Activated naive CD4-positive, alpha-beta T cell treated with Interleukin-2 at 50 U/mL for 16 hours (primary cell): ENCODE results near the gene TWF1.
"Not testable (repeated sequence)": the region's sequence is repeated elsewhere in the genome, so short reads cannot be mapped to it uniquely, and the experiment has no call there.

ENCODE experiments used
- DNase-seq: peaks from one replicate; pipeline ENCODE4 v3.0.0-alpha.2; 2020

TWF1 gene

GRCh38 chr12:43797561-43798217, 8.4 kb downstream of the TWF1 start:
- no peak for DNase-seq

- no peak for DNase-seq
Observed at GRCh38 chr12:43795716-43796280, 10.3 kb downstream of the TWF1 start.

- DNase-seq, result no peak
Observed at GRCh38 chr12:43789941-43790340, 16.2 kb downstream of the TWF1 start.

GRCh38 chr12:43786899-43787693, 19.0 kb downstream of the TWF1 start:
- DNase-seq, result no peak

GRCh38 chr12:43776498-43776897, 29.6 kb downstream of the TWF1 start:
- no peak for DNase-seq

- DNase-seq, result no peak
Observed at GRCh38 chr12:43766291-43766690, 39.8 kb downstream of the TWF1 start.

GRCh38 chr12:43764528-43764927, 41.6 kb downstream of the TWF1 start:
- no peak for DNase-seq

GRCh38 chr12:43763769-43764168, 42.3 kb downstream of the TWF1 start:
- DNase-seq, result no peak

GRCh38 chr12:43762596-43762995, 43.5 kb downstream of the TWF1 start:
- no peak for DNase-seq

GRCh38 chr12:43761500-43761899, 44.6 kb downstream of the TWF1 start:
- DNase-seq, result no peak

- DNase-seq, result no peak
Observed at GRCh38 chr12:43760396-43760795, 45.7 kb downstream of the TWF1 start.

GRCh38 chr12:43758728-43759563, 47.2 kb downstream of the TWF1 start, which contains the start of the genes IRAK4 and PUS7L:
TSS of gene IRAK4 (plus strand) at chr12:43758951. CDS start at chr12:43768112, 9,161 bp downstream.
TSS of gene PUS7L (minus strand) at chr12:43758790. CDS start at chr12:43755245, 3,545 bp downstream.
- DNase-seq, result peak; percentile 96

GRCh38 chr12:43758247-43758727, 47.8 kb downstream of the TWF1 start:
- DNase-seq, result no peak

- no peak for DNase-seq
Observed at GRCh38 chr12:43754015-43754414, 52.1 kb downstream of the TWF1 start.

- DNase-seq, result not testable (repeated sequence)
Observed at GRCh38 chr12:43751360-43751759, 54.8 kb downstream of the TWF1 start.

GRCh38 chr12:43750814-43751213, 55.3 kb downstream of the TWF1 start:
- no peak for DNase-seq

GRCh38 chr12:43749016-43749415, 57.1 kb downstream of the TWF1 start:
- no peak for DNase-seq

- DNase-seq, result no peak
Observed at GRCh38 chr12:43744826-43745225, 61.3 kb downstream of the TWF1 start.
